Left colon (tissue), 2 donors: Measurements from ENCODE around the gene ZNF836. TPM values are rescaled to one million over a fixed set of nuclear protein-coding genes. Genes with fewer than 3 reads are reported as not detected.

Source experiments
- ATAC-seq: fragments of 200-7000 bp; cut with Tn5 transposase; one replicate; pipeline ENCODE4 v1.9.1; 2020; ENCODE audit warnings: mild to moderate bottlenecking, moderate library complexity
- DNase-seq, 2 donors: peaks; one replicate each; pipeline ENCODE4 v3.0.0-alpha.2; 2020
- intact Hi-C, 2 donors: fragments of 100-400 bp; cut with DNase I in 1 of 2; cut with micrococcal nuclease in 1 of 2; formaldehyde crosslinking; loops; one replicate each; pipeline versions ENCODE4 v1.11.2 to v1.14.0; 2022; cut with DNase I, micrococcal nuclease
- total RNA-seq, 2 donors: library from RNA; stranded (reverse); fragmentation: NEBNext Ultra II Directional; extraction: Animal tissue kit (Norgen Biotek cat#: 25700); gene quantifications; one replicate each; pipeline ENCODE4 v1.2.1, GENCODE V29; 2021
- donor health status: DM: no; HTN: no; CAD: no.
- donor health status: DM: yes; HTN: yes; CAD: no.

ZNF836 gene
- total RNA-seq, 2 donors from 2014 or later, result 10.5 to 15.4 TPM

GRCh38 chr19:52115526-52116053 is 55.8 kb downstream of the ZNF836 start:
- intact Hi-C loops, result no loop called here
- DNase-seq, result no peak
- no peak for ATAC-seq

DNA sequence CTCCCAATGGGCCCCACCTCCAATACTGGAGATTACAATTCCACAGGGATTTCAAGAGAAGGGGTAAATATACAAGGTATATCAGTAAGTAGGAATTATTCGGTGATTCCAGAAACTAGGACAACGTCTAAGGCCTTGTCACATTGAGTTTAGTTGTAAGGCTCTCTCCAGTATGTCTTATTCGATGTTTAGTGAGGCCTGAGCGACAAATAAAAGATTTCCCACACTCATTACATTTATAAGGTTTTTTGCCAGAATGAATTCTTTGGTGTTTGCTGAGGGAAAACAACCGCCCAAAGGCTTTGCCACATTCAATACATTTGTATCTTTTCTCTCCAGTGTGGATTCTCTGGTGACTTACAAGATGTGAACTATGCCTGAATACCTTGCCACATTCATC is 56.7 kb downstream of the ZNF836 start:
- intact Hi-C loops, result no loop called here
- DNase-seq, result no peak
- ATAC-seq, result no peak

GRCh38 chr19:52112624-52113023 is 58.8 kb downstream of the ZNF836 start:
- intact Hi-C loops, result no loop called here
- no peak for ATAC-seq
- no peak for DNase-seq

GRCh38 chr19:52110780-52111179 is 60.6 kb downstream of the ZNF836 start:
- intact Hi-C loops, result no loop called here
- DNase-seq (no peak), ATAC-seq (no peak)

Other genes with a start within 250 kb of the ZNF836 start
- gene ZNF613, start 244.1 kb downstream of the ZNF836 start, total RNA-seq, result 1 to 10 TPM; 5.5 to 7.2 TPM
- 10 to 100 TPM; 11.6 to 14.6 TPM for gene ZNF350, start 184.8 kb downstream of the ZNF836 start, total RNA-seq
- 1 to 10 TPM; 6.3 to 8.5 TPM for gene ZNF615, start 163.4 kb downstream of the ZNF836 start, total RNA-seq
- gene ZNF614, start 143.2 kb downstream of the ZNF836 start, total RNA-seq, result 1 to 10 TPM; 3.7 to 3.9 TPM
- gene ZNF432, start 122.8 kb downstream of the ZNF836 start, total RNA-seq, result 1 to 10 TPM; 8.4 to 9.6 TPM
- gene ZNF841, start 75.9 kb downstream of the ZNF836 start, total RNA-seq, result 10 to 100 TPM; 14.9 to 17.9 TPM
- gene ZNF616, start 31.7 kb downstream of the ZNF836 start, total RNA-seq, result 1 to 10 TPM; 7.1 to 9.2 TPM
- 100 to 1,000 TPM; 262 to 281 TPM for gene PPP2R1A, start 18.4 kb upstream of the ZNF836 start, total RNA-seq
- gene ZNF766, start 98.0 kb upstream of the ZNF836 start, total RNA-seq, result 10 to 100 TPM in 1 of 2 donors, 1 to 10 TPM in 1; 7.8 to 11.4 TPM
- gene ZNF480, start 125.5 kb upstream of the ZNF836 start, total RNA-seq, result 10 to 100 TPM; 12.1 to 14.0 TPM
- 1 to 10 TPM in 1 of 2 donors, under 1 TPM in 1; 0.79 to 1.1 TPM for gene ZNF610, start 164.6 kb upstream of the ZNF836 start, total RNA-seq
- gene ZNF880, start 198.3 kb upstream of the ZNF836 start, total RNA-seq, result 10 to 100 TPM in 1 of 2 donors, 1 to 10 TPM in 1; 5.6 to 10.3 TPM
- gene ZNF528, start 226.2 kb upstream of the ZNF836 start, total RNA-seq, result 10 to 100 TPM in 1 of 2 donors, 1 to 10 TPM in 1; 9.5 to 13.6 TPM